UCSD-AML1 (cell line): ENCODE data around the gene AMZ1.
"Not testable (repeated sequence)": the region's sequence is repeated elsewhere in the genome, so short reads cannot be mapped to it uniquely, and the experiment has no call there.

Experiments used
- DNase-seq: peaks from one replicate; lab custom pipeline; 2025; ENCODE audit not compliant: unreplicated experiment; lab: John Stamatoyannopoulos, UW

AMZ1 gene

GRCh38 chr7:2724453-2725177 is 36.6 kb downstream of the AMZ1 start:
- no peak for DNase-seq

GRCh38 chr7:2725178-2726105 is 37.4 kb downstream of the AMZ1 start:
- DNase-seq, result no peak

GRCh38 chr7:2726316-2727018 is 38.5 kb downstream of the AMZ1 start:
- DNase-seq, result no peak

GRCh38 chr7:2727206-2727605 is 39.2 kb downstream of the AMZ1 start:
- not testable (repeated sequence) for DNase-seq

GRCh38 chr7:2728316-2729030 is 40.5 kb downstream of the AMZ1 start:
- DNase-seq, result no peak

GRCh38 chr7:2729031-2729892 is 41.3 kb downstream of the AMZ1 start:
- no peak for DNase-seq

GRCh38 chr7:2729893-2730716 is 42.1 kb downstream of the AMZ1 start:
- DNase-seq, result no peak

GRCh38 chr7:2730846-2731770 is 43.1 kb downstream of the AMZ1 start:
- no peak for DNase-seq

- no peak for DNase-seq
These were observed 44.4 kb downstream of the AMZ1 start for GRCh38 chr7:2732388-2732787.

GRCh38 chr7:2732959-2733584 is 45.1 kb downstream of the AMZ1 start:
- DNase-seq, result peak; percentile 39

- no peak for DNase-seq
These were observed 46.2 kb downstream of the AMZ1 start for GRCh38 chr7:2734084-2734686.

- DNase-seq, result peak; percentile 68
These were observed 47.0 kb downstream of the AMZ1 start for GRCh38 chr7:2734751-2735571.

GRCh38 chr7:2735744-2736143 is 47.7 kb downstream of the AMZ1 start:
- no peak for DNase-seq

GRCh38 chr7:2736411-2736914 is 48.5 kb downstream of the AMZ1 start:
- DNase-seq, result no peak

- not testable (repeated sequence) for DNase-seq
These were observed 49.2 kb downstream of the AMZ1 start for GRCh38 chr7:2737005-2737743.
